Esophagus muscularis mucosa (tissue), 4 donors: ENCODE data around the gene BCAS1. TPM values are rescaled to one million over a fixed set of nuclear protein-coding genes. Genes with fewer than 3 reads are reported as not detected.

Experiments
- DNase-seq: peaks from one replicate; pipeline ENCODE4 v3.0.0-alpha.2; 2017; ENCODE audit errors: extremely low spot score
- H3K27ac ChIP-seq, 4 donors: fragments of 200-600 bp; sonication (generic); replicated peaks in 1 of 4; 1 replicate in 3 of 4; 2 replicates in 1 of 4; pipeline ENCODE4 v1.5.1; 2016 to 2019; ENCODE audit warnings: mild to moderate bottlenecking in 1 of 4
- H3K27me3 ChIP-seq, 4 donors: fragments of 200-600 bp; sonication (generic); one replicate each; pipeline versions ENCODE4 v1.5.1 to v1.6.0; 2016 to 2019
- H3K36me3 ChIP-seq, 4 donors: fragments of 200-600 bp; sonication (generic); one replicate each; pipeline ENCODE4 v1.5.1; 2016 to 2019
- H3K4me1 ChIP-seq, 4 donors: fragments of 200-600 bp; sonication (generic); one replicate each; pipeline ENCODE4 v1.5.1; 2016 to 2019
- H3K4me3 ChIP-seq, 4 donors: fragments of 200-600 bp; sonication (generic); 1 replicate in 2 of 4; 2 replicates in 2 of 4; pipeline ENCODE4 v1.5.1; 2016 to 2019; ENCODE audit warnings: mild to moderate bottlenecking in 4 of 4, moderate library complexity in 1 of 4
- H3K9me3 ChIP-seq, 4 donors: fragments of 200-600 bp; sonication (generic); 1 replicate in 3 of 4; 2 replicates in 1 of 4; pipeline ENCODE4 v1.5.1; 2016 to 2019
- CTCF ChIP-seq, 3 experiments: fragments of 200-600 bp in 2 of 3; fragments of 450-650 bp in 1 of 3; sonication (generic) in 2 of 3; IDR thresholded peaks; one replicate each; pipeline ENCODE4 v1.5.1; 2017 to 2019; ENCODE audit warnings: antibody characterized with exemption in 3 of 3, mild to moderate bottlenecking in 2 of 3, moderate library complexity in 1 of 3
- EP300 ChIP-seq: sonication (generic); formaldehyde crosslinking; IDR thresholded peaks from one replicate; pipeline ENCODE4 v1.6.1; 2017; ENCODE audit warnings: antibody characterized with exemption
- POLR2A ChIP-seq: fragments of 450-650 bp; IDR thresholded peaks from one replicate; pipeline ENCODE4 v1.6.1; 2017; ENCODE audit warnings: antibody characterized with exemption, moderate library complexity, mild to moderate bottlenecking, low read depth
- POLR2AphosphoS5 ChIP-seq, 2 donors: sonication (generic); formaldehyde crosslinking; IDR thresholded peaks; one replicate each; pipeline ENCODE4 v1.6.1; 2017; ENCODE audit warnings: antibody characterized with exemption in 2 of 2
- WGBS: methylation state at CpG from one replicate; pipeline ENCODE4 v1.1.5; 2018; 5-methylcytosine and 5-hydroxymethylcytosine counted together
- intact Hi-C: fragments of 100-400 bp; cut with DNase I; formaldehyde crosslinking; loops from one replicate; pipeline ENCODE4 v1.15.1; 2023
- total RNA-seq, 4 donors: library from RNA; depleted of rRNA; stranded (reverse); fragments of >200 nt; gene quantifications; one replicate each; pipeline versions ENCODE4 v1.1.0 to v1.2.1, GENCODE V29; 2016

The BCAS1 gene
- total RNA-seq, 4 donors from 2014 or later: 0.13 to 0.46 TPM; not detected in 2

- no peaks in the 10 kb centered on the region for H3K36me3 ChIP-seq
- WGBS: 84% methylated on average over 12 of the region's 12 CpGs
- no peak overlapping the region for H3K4me3 ChIP-seq
- no peak for DNase-seq
- TF ChIP-seq POLR2A: no peak
- no peak for TF ChIP-seq POLR2AphosphoS5 (IDR thresholded peaks at IDR 0.05)
- TF ChIP-seq EP300: no peak
- TF ChIP-seq CTCF (IDR thresholded peaks at IDR 0.05): no peak
- intact Hi-C loops: no loop called here
- H3K4me1 ChIP-seq: peaks cover 26 to 32% (median 31%) of the 10 kb centered on the region in 4 donors
- no peaks in the 10 kb centered on the region for H3K9me3 ChIP-seq
- no peak overlapping the region for H3K27ac ChIP-seq
- no peaks in the 10 kb centered on the region for H3K27me3 ChIP-seq
Measured at GRCh38 chr20:53921443-53921973, 148.9 kb downstream of the BCAS1 start.

- no peaks in the 10 kb centered on the region for H3K36me3 ChIP-seq
- intact Hi-C loops: no loop called here
- no peaks in the 10 kb centered on the region for H3K9me3 ChIP-seq
- H3K27me3 ChIP-seq: no peaks in the 10 kb centered on the region
- WGBS: 93% methylated on average over 12 of the region's 12 CpGs
- H3K4me3 ChIP-seq: no peak overlapping the region
- H3K27ac ChIP-seq: no peak overlapping the region
- peaks cover 32 to 34% (median 33%) of the 10 kb centered on the region in 4 donors for H3K4me1 ChIP-seq
- no peak for TF ChIP-seq POLR2A
- TF ChIP-seq POLR2AphosphoS5 (IDR thresholded peaks at IDR 0.05): no peak
- no peak for TF ChIP-seq EP300
- no peak for TF ChIP-seq CTCF (IDR thresholded peaks at IDR 0.05)
- no peak for DNase-seq
Measured at GRCh38 chr20:53920647-53921245, 149.6 kb downstream of the BCAS1 start.

- 86% methylated on average over 10 of the region's 10 CpGs for WGBS
- Histone ChIP-seq H3K4me3 (no peak overlapping the region), H3K27me3 (no peaks in the 10 kb centered on the region), H3K36me3 (no peaks in the 10 kb centered on the region), H3K9me3 (no peaks in the 10 kb centered on the region), H3K4me1 (peaks cover 37 to 40% (median 39%) of the 10 kb centered on the region in 4 donors), H3K27ac (no peak overlapping the region)
- intact Hi-C loops: no loop called here
- DNase-seq: no peak
- TF ChIP-seq POLR2A: no peak
- TF ChIP-seq POLR2AphosphoS5 (IDR thresholded peaks at IDR 0.05): no peak
- TF ChIP-seq EP300: no peak
- TF ChIP-seq CTCF (IDR thresholded peaks at IDR 0.05): no peak
Measured at GRCh38 chr20:53919886-53920285, 150.5 kb downstream of the BCAS1 start.

GRCh38 chr20:53918949-53919361 is 151.4 kb downstream of the BCAS1 start:
- no peaks in the 10 kb centered on the region for H3K36me3 ChIP-seq
- H3K4me3 ChIP-seq: no peak overlapping the region
- H3K9me3 ChIP-seq: no peaks in the 10 kb centered on the region
- WGBS: 77% methylated on average over 11 of the region's 11 CpGs
- TF ChIP-seq CTCF (IDR thresholded peaks at IDR 0.05): no peak
- TF ChIP-seq POLR2AphosphoS5 (IDR thresholded peaks at IDR 0.05): no peak
- TF ChIP-seq EP300: no peak
- no peak for TF ChIP-seq POLR2A
- no peaks in the 10 kb centered on the region for H3K27me3 ChIP-seq
- H3K27ac ChIP-seq: no peak overlapping the region
- intact Hi-C loops: no loop called here
- DNase-seq: no peak
- peaks cover 44 to 49% (median 46%) of the 10 kb centered on the region in 4 donors for H3K4me1 ChIP-seq

GRCh38 chr20:53918020-53918311 is 152.4 kb downstream of the BCAS1 start:
- TF ChIP-seq CTCF (IDR thresholded peaks at IDR 0.05) (no peak), POLR2A (no peak), POLR2AphosphoS5 (IDR thresholded peaks at IDR 0.05) (no peak), EP300 (no peak)
- DNase-seq: no peak
- peaks cover 35 to 42% (median 40%) of the 10 kb centered on the region in 4 donors for H3K4me1 ChIP-seq
- no peaks in the 10 kb centered on the region for H3K9me3 ChIP-seq
- no peaks in the 10 kb centered on the region for H3K36me3 ChIP-seq
- peak overlapping the region; percentile 83 to 85 (median 84) for H3K27ac ChIP-seq
- intact Hi-C loops: no loop called here
- H3K4me3 ChIP-seq: no peak overlapping the region
- H3K27me3 ChIP-seq: no peaks in the 10 kb centered on the region
